GM18517 (cell line): Measurements from ENCODE around the gene IPO7.
"Not testable (repeated sequence)": the region's sequence is repeated elsewhere in the genome, so short reads cannot be mapped to it uniquely, and the experiment has no call there.

Experiments used
- ATAC-seq: cut with Tn5 transposase; IDR thresholded peaks from one replicate; pipeline ENCODE4 v1.9.1; 2021; ENCODE audit warnings: mild to moderate bottlenecking, moderate library complexity; ENCODE audit not compliant: unreplicated experiment

Gene IPO7

GRCh38 chr11:9397746-9398680 is 13.6 kb downstream of the IPO7 start:
- ATAC-seq: no peak

GRCh38 chr11:9399466-9399865 is 15.0 kb downstream of the IPO7 start:
- ATAC-seq: no peak

- not testable (repeated sequence) for ATAC-seq
These were observed 17.4 kb downstream of the IPO7 start for GRCh38 chr11:9401884-9402283.

- ATAC-seq: no peak
These were observed 44.3 kb downstream of the IPO7 start for GRCh38 chr11:9428706-9429105.

- no peak for ATAC-seq
These were observed 54.2 kb downstream of the IPO7 start for GRCh38 chr11:9438611-9439010.

GRCh38 chr11:9446230-9446629 is 61.8 kb downstream of the IPO7 start:
- ATAC-seq: no peak

GRCh38 chr11:9448576-9449352 is 64.3 kb downstream of the IPO7 start:
- no peak for ATAC-seq

- ATAC-seq: not testable (repeated sequence)
These were observed 67.6 kb downstream of the IPO7 start for GRCh38 chr11:9452023-9452422.

GRCh38 chr11:9455722-9456121 is 71.3 kb downstream of the IPO7 start:
- no peak for ATAC-seq

GRCh38 chr11:9459667-9460321 is 75.3 kb downstream of the IPO7 start:
- no peak for ATAC-seq

- ATAC-seq: peak; percentile 85
These were observed 76.0 kb downstream of the IPO7 start, which contains the start of gene ZNF143 for GRCh38 chr11:9460322-9461062. Gene ZNF143 (plus strand): TSS chr11:9461012. CDS start chr11:9471309, 10,297 bp downstream.

- ATAC-seq: peak; percentile 42
These were observed 76.8 kb downstream of the IPO7 start for GRCh38 chr11:9461063-9461759.

GRCh38 chr11:9461760-9462134 is 77.3 kb downstream of the IPO7 start:
- no peak for ATAC-seq

GRCh38 chr11:9462172-9462799 is 77.8 kb downstream of the IPO7 start:
- no peak for ATAC-seq

GRCh38 chr11:9462806-9463537 is 78.5 kb downstream of the IPO7 start:
- no peak for ATAC-seq

- ATAC-seq: no peak
These were observed 86.3 kb downstream of the IPO7 start for GRCh38 chr11:9470765-9471164.

- no peak for ATAC-seq
These were observed 89.0 kb downstream of the IPO7 start for GRCh38 chr11:9473408-9473807.

GRCh38 chr11:9479899-9480298 is 95.4 kb downstream of the IPO7 start:
- ATAC-seq: no peak
